Central memory CD8-positive, alpha-beta T cell (primary cell): Measurements from ENCODE around the gene C1orf198.
"Not testable (repeated sequence)": the region's sequence is repeated elsewhere in the genome, so short reads cannot be mapped to it uniquely, and the experiment has no call there.

Experiments
- ATAC-seq: fragments of 150-1000 bp; cut with Tn5 transposase; replicated peaks from 2 replicates; pipeline ENCODE4 v1.10.0; 2022; ENCODE audit warnings: mild to moderate bottlenecking, moderate FRiP score, moderate number of reproducible peaks; ENCODE audit not compliant: poor library complexity, severe bottlenecking; ENCODE audit errors: extremely low read depth
- DNase-seq, 2 donors: peaks; one replicate each; pipeline ENCODE4 v3.0.0; 2021; ENCODE audit warnings: low spot score in 2 of 2
- H3K27ac Mint-ChIP-seq: one replicate; pipeline ENCODE4 v1.8.0; 2022; ENCODE audit warnings: low read depth, mild to moderate bottlenecking, moderate library complexity, mixed read lengths
- H3K27me3 Mint-ChIP-seq: one replicate; pipeline ENCODE4 v1.8.0; 2022; ENCODE audit warnings: mixed read lengths
- H3K36me3 Mint-ChIP-seq: one replicate; pipeline ENCODE4 v1.8.0; 2022; ENCODE audit warnings: mild to moderate bottlenecking, moderate library complexity, mixed read lengths; ENCODE audit not compliant: insufficient read depth
- H3K4me1 Mint-ChIP-seq: one replicate; pipeline ENCODE4 v1.8.0; 2022; ENCODE audit warnings: mixed read lengths
- H3K4me3 Mint-ChIP-seq: one replicate; pipeline ENCODE4 v1.8.0; 2022; ENCODE audit warnings: mild to moderate bottlenecking, moderate library complexity, mixed read lengths
- H3K9me3 Mint-ChIP-seq: one replicate; pipeline ENCODE4 v1.8.0; 2022; ENCODE audit warnings: mixed read lengths

C1orf198 gene

DNA sequence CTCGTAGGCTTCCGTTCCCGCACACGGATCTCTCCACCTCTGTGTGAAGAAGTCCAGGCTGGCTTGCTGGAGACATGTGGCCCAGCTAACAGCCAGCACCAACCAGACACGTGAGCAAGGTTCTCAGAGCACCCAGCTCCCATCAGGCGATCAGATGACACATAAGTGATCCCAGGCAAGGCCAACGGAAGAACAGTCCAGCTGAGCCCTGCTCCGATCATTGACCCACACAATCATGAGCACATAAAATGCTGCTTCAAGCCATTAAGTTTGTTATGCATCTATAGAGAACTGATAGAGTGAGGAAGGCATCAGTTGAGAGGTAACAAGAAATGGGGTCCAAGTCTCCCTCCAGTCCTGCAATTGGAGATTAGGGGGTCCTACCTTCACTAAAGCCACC lies 15.4 kb downstream of the C1orf198 start:
- Mint-ChIP-seq H3K27ac (no peak overlapping the region), H3K36me3 (no peaks in the 10 kb centered on the region), H3K4me1 (no peaks in the 10 kb centered on the region), H3K4me3 (no peak overlapping the region), H3K27me3 (no peaks in the 10 kb centered on the region), H3K9me3 (no peaks in the 10 kb centered on the region)
- DNase-seq, result no peak
- no peak for ATAC-seq

DNA sequence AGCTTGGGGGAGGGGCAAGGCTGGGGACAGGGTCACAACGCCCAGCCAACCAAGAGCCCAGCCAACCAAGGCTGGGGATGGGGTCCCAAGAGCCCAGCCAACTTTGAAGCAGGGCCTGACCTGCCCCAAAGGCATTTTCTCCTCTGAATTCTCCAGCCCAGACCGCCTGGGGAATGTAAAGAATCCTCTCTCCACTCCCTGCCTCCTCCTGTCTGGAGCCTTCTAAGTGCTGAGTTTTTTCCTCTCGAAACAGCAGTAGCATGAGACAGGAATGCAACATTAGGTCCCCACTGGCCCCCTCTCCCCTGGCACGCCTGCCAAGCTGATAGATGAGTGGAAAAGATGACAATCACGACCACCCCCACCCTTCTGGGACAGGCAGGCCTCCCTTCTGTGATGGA lies 17.0 kb downstream of the C1orf198 start:
- Mint-ChIP-seq H3K36me3 (no peaks in the 10 kb centered on the region), H3K9me3 (no peaks in the 10 kb centered on the region)

GRCh38 chr1:230850547-230850946 lies 17.8 kb downstream of the C1orf198 start:
- Mint-ChIP-seq H3K27ac (no peak overlapping the region), H3K4me3 (no peak overlapping the region), H3K27me3 (no peaks in the 10 kb centered on the region), H3K4me1 (no peaks in the 10 kb centered on the region), H3K36me3 (no peaks in the 10 kb centered on the region), H3K9me3 (no peaks in the 10 kb centered on the region)
- DNase-seq, result no peak
- ATAC-seq, result no peak

More for the DNA sequence above, 17.0 kb downstream of the C1orf198 start:
- Mint-ChIP-seq H3K27ac (no peak overlapping the region), H3K4me3 (no peak overlapping the region), H3K4me1 (no peaks in the 10 kb centered on the region), H3K27me3 (no peaks in the 10 kb centered on the region)
- DNase-seq (no peak), ATAC-seq (no peak)

GRCh38 chr1:230849451-230850224 lies 18.7 kb downstream of the C1orf198 start:
- no peak overlapping the region for H3K4me3 Mint-ChIP-seq
- no peaks in the 10 kb centered on the region for H3K36me3 Mint-ChIP-seq
- no peaks in the 10 kb centered on the region for H3K9me3 Mint-ChIP-seq
- ATAC-seq (no peak), DNase-seq (no peak)
- no peak overlapping the region for H3K27ac Mint-ChIP-seq
- no peaks in the 10 kb centered on the region for H3K4me1 Mint-ChIP-seq
- no peaks in the 10 kb centered on the region for H3K27me3 Mint-ChIP-seq

- H3K36me3 Mint-ChIP-seq, result peaks cover 2% of the 10 kb centered on the region
- H3K4me3 Mint-ChIP-seq, result no peak overlapping the region
- no peaks in the 10 kb centered on the region for H3K27me3 Mint-ChIP-seq
- ATAC-seq (no peak), DNase-seq (no peak)
- H3K4me1 Mint-ChIP-seq, result no peaks in the 10 kb centered on the region
- H3K27ac Mint-ChIP-seq, result no peak overlapping the region
- H3K9me3 Mint-ChIP-seq, result no peaks in the 10 kb centered on the region
Measured at GRCh38 chr1:230848235-230848634, 20.1 kb downstream of the C1orf198 start.

- not testable (repeated sequence) for DNase-seq, H3K4me1 Mint-ChIP-seq, H3K27ac Mint-ChIP-seq, H3K27me3 Mint-ChIP-seq, H3K9me3 Mint-ChIP-seq, ATAC-seq, H3K36me3 Mint-ChIP-seq, H3K4me3 Mint-ChIP-seq
Measured at GRCh38 chr1:230845184-230845583, 23.1 kb downstream of the C1orf198 start.

DNA sequence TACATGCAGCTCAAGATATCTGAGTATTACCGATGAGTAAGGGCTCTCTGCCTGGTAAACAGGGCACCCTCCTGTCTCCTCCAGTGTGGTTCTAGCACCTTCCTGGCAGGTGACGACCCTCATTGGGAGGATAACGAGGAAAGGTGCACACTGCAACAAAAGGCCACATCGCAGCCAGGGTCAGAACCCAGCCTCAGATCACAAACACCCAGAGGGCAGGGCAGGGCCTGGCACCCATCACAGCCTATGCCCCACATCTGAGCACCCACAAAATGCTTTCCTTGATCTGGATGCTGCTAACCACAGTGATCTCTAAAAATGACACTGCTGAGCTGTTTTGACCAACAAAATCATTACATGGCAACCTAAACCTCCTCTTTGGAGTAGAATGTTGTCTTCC lies 23.8 kb downstream of the C1orf198 start:
- no peaks in the 10 kb centered on the region for H3K9me3 Mint-ChIP-seq
- DNase-seq (no peak), ATAC-seq (no peak)
- no peak overlapping the region for H3K27ac Mint-ChIP-seq
- H3K36me3 Mint-ChIP-seq, result peaks cover 2% of the 10 kb centered on the region
- no peaks in the 10 kb centered on the region for H3K4me1 Mint-ChIP-seq
- no peak overlapping the region for H3K4me3 Mint-ChIP-seq
- no peaks in the 10 kb centered on the region for H3K27me3 Mint-ChIP-seq

- Mint-ChIP-seq H3K4me3 (no peak overlapping the region), H3K36me3 (peaks cover 2% of the 10 kb centered on the region), H3K9me3 (no peaks in the 10 kb centered on the region), H3K27ac (no peak overlapping the region), H3K4me1 (no peaks in the 10 kb centered on the region), H3K27me3 (no peaks in the 10 kb centered on the region)
- DNase-seq, result no peak
- no peak for ATAC-seq
Measured at GRCh38 chr1:230843503-230844309, 24.6 kb downstream of the C1orf198 start.

DNA sequence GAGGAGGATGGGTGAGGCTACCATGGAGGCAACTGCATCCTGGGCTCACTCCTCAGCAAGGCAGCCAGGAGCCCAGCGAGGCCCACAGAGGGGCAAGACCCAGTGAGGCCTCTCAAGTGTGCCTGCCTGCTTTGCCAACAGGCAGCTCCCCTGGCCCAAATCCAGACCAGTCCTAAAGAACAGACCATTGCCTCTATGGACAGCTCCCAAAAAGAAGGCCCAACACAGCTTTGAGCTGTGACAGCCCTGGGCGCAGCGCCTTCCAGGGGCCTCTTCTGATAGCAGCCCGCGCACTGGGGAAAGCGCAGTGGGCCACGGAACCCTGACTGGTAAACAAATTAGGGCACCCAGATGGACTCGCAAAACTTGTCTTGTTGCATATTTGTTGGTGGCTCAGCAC lies 25.5 kb downstream of the C1orf198 start:
- no peak overlapping the region for H3K27ac Mint-ChIP-seq
- DNase-seq (no peak), ATAC-seq (no peak)
- no peaks in the 10 kb centered on the region for H3K9me3 Mint-ChIP-seq
- H3K4me1 Mint-ChIP-seq, result no peaks in the 10 kb centered on the region
- H3K36me3 Mint-ChIP-seq, result peaks cover 2% of the 10 kb centered on the region
- no peak overlapping the region for H3K4me3 Mint-ChIP-seq
- H3K27me3 Mint-ChIP-seq, result no peaks in the 10 kb centered on the region

- no peaks in the 10 kb centered on the region for H3K4me1 Mint-ChIP-seq
- H3K4me3 Mint-ChIP-seq, result no peak overlapping the region
- H3K27me3 Mint-ChIP-seq, result peaks cover 10% of the 10 kb centered on the region
- no peak for ATAC-seq
- no peaks in the 10 kb centered on the region for H3K9me3 Mint-ChIP-seq
- no peak for DNase-seq
- H3K27ac Mint-ChIP-seq, result no peak overlapping the region
- peaks cover under 1% of the 10 kb centered on the region for H3K36me3 Mint-ChIP-seq
Measured at GRCh38 chr1:230839173-230839572, 29.1 kb downstream of the C1orf198 start.

- ATAC-seq (no peak), DNase-seq (no peak)
- no peaks in the 10 kb centered on the region for H3K9me3 Mint-ChIP-seq
- no peak overlapping the region for H3K4me3 Mint-ChIP-seq
- H3K36me3 Mint-ChIP-seq, result peaks cover 1% of the 10 kb centered on the region
- no peaks in the 10 kb centered on the region for H3K4me1 Mint-ChIP-seq
- H3K27ac Mint-ChIP-seq, result no peak overlapping the region
- peaks cover 33% of the 10 kb centered on the region for H3K27me3 Mint-ChIP-seq
Measured at GRCh38 chr1:230836793-230837192, 31.5 kb downstream of the C1orf198 start.

DNA sequence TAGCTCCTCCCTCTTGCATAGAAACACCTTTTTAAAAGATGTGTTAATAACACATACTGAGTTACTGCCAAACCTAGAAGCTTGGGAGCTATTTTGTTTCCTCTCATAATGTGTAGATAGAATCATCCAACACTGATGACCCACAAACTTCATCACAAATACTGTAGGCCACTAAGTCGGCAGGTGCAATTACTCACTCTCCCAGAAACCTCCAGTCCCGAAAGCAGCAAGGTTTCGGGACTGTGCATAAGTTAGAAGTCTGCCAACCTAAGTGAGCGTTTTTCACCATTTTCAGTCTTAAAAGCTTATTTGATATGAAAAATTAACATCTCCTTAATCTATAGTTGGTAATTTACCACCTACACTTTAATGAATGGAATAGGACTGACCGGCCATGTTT lies 32.0 kb downstream of the C1orf198 start:
- Mint-ChIP-seq H3K27me3 (peaks cover 35% of the 10 kb centered on the region), H3K9me3 (no peaks in the 10 kb centered on the region), H3K27ac (no peak overlapping the region), H3K4me3 (no peak overlapping the region), H3K36me3 (peaks cover 1% of the 10 kb centered on the region), H3K4me1 (no peaks in the 10 kb centered on the region)
- no peak for ATAC-seq
- DNase-seq, result no peak

DNA sequence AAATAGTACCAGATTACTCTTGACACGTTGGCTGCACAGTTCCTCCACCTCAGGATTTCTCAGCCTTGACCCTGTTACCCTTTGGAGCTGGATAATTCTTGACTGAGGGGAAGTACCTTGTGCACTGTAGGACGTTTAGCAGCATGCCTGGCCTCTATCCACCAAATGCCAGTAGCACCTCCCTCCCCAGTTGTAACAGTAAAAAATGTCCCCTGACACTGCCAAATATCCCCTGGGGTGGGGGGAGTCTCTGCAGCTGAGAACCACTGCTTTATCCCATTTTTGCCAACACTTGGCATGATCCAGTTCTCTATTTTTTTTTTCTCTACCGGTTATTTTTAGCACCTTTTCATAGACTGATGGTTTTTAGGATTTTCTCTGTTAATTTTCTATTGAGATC lies 34.0 kb downstream of the C1orf198 start:
- Mint-ChIP-seq H3K27me3 (peaks cover 35% of the 10 kb centered on the region), H3K27ac (no peak overlapping the region), H3K9me3 (no peaks in the 10 kb centered on the region), H3K4me1 (no peaks in the 10 kb centered on the region), H3K4me3 (no peak overlapping the region), H3K36me3 (peaks cover 1% of the 10 kb centered on the region)
- ATAC-seq (no peak), DNase-seq (no peak)
